ENCODE results near the gene MYLK4. TPM values are rescaled to one million over a fixed set of nuclear protein-coding genes. Genes with fewer than 3 reads are reported as not detected.

The MYLK4 gene
- total and polyA plus RNA-seq, 2 donors (not counting 3 experiments of a cell fraction or from before 2014, with no cell fraction given): 0.41 to 0.62 TPM

DNA sequence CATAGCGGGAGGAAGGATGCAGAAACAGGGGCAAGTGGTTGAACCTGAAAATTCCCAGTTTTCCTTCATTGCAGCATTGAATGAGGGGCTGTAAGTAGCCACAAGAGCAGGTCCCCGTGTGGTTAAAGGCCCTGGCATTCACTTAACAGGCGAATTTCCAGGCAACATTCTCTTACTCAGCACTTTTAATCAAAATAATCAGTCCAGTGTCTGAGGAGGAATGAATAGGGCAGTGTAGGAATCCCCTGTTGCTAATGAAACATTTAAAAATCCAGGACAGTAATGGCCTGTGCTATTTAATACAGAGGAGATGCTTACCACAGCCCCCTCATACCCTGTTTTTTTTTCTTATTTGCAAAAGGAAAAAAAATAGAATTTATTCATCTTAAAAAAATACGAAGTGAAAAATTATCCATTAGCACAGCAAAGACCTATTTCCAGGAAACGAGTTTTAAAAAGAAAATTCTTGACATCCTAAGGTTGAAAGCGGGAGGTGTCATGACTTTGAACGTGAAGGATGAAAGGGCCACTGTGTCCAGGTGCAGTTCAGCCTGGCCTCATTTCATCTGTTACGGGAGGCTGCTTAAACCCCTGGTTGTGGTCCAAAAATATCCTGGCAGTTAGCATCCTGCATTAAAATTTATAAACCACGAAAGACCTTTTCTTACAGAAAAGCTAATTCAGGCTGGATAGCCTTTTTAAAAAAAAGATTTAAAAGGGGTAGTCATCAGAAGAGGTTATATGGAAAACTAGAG lies 20.2 kb downstream of the MYLK4 start:
- Histone ChIP-seq H3K27ac (ENCODE audit: insufficient read depth, low read depth, low read length) (no peak overlapping the region), H3K9me3 (replicated peaks; ENCODE audit: control insufficient read depth, insufficient read depth, low read length) (no peaks in the 10 kb centered on the region), H3K4me2 (ENCODE audit: insufficient read depth, low read length) (no peak overlapping the region), H3K9me1 (replicated peaks; ENCODE audit: control insufficient read depth, extremely low read depth, insufficient read depth, low read length) (no peaks in the 10 kb centered on the region), H3K4me1 (ENCODE audit: control insufficient read depth, extremely low read depth, insufficient read depth, low read length) (peaks cover 9% of the 10 kb centered on the region), H3K27me3 (ENCODE audit: control insufficient read depth in 2 of 2, insufficient read depth in 2 of 2, low read length in 2 of 2) (no peaks in the 10 kb centered on the region), H4K20me1 (replicated peaks; ENCODE audit: control insufficient read depth, extremely low read depth, insufficient read depth, low read length) (no peaks in the 10 kb centered on the region), H3K36me3 (ENCODE audit: control insufficient read depth in 2 of 2, extremely low read depth in 1 of 2, insufficient read depth in 2 of 2, low read length in 2 of 2) (no peaks in the 10 kb centered on the region), H3K79me2 (ENCODE audit: control insufficient read depth, insufficient read depth, low read length) (no peaks in the 10 kb centered on the region), H3K4me3 (replicated peaks in 1 of 3; ENCODE audit: insufficient read depth in 1 of 3, low read depth in 1 of 3, low read length in 3 of 3) (no peak overlapping the region), H2AFZ (ENCODE audit: low read depth, low read length) (no peak overlapping the region), H3K9ac (replicated peaks; ENCODE audit: extremely low read depth, insufficient read depth, low read length) (no peak overlapping the region)
- TF ChIP-seq JUN (IDR thresholded peaks at IDR 0.05; ENCODE audit: borderline replicate concordance, insufficient read depth, insufficient read length, low read depth) (no peak), POLR2AphosphoS5 (IDR thresholded peaks at IDR 0.05; ENCODE audit: insufficient read depth, low read depth, low read length) (no peak), GATA2 (IDR thresholded peaks at IDR 0.05; ENCODE audit: insufficient read depth, insufficient read length, low read depth, low read length) (no peak), EZH2 (IDR thresholded peaks at IDR 0.05; ENCODE audit: borderline replicate concordance, low read depth, low read length, severe bottlenecking) (no peak), FOS (IDR thresholded peaks at IDR 0.05; ENCODE audit: borderline replicate concordance, insufficient read depth, low read length) (no peak), POLR2A (IDR thresholded peaks at IDR 0.05; ENCODE audit: low read depth, low read length) (no peak), MYC (IDR thresholded peaks at IDR 0.05; ENCODE audit: low read depth, low read length) (no peak)
- TF ChIP-seq, protein P1, sequence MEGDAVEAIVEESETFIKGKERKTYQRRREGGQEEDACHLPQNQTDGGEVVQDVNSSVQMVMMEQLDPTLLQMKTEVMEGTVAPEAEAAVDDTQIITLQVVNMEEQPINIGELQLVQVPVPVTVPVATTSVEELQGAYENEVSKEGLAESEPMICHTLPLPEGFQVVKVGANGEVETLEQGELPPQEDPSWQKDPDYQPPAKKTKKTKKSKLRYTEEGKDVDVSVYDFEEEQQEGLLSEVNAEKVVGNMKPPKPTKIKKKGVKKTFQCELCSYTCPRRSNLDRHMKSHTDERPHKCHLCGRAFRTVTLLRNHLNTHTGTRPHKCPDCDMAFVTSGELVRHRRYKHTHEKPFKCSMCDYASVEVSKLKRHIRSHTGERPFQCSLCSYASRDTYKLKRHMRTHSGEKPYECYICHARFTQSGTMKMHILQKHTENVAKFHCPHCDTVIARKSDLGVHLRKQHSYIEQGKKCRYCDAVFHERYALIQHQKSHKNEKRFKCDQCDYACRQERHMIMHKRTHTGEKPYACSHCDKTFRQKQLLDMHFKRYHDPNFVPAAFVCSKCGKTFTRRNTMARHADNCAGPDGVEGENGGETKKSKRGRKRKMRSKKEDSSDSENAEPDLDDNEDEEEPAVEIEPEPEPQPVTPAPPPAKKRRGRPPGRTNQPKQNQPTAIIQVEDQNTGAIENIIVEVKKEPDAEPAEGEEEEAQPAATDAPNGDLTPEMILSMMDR (IDR thresholded peaks at IDR 0.05; ENCODE audit: extremely low read depth in 1 of 2, insufficient read depth in 1 of 2, low read depth in 1 of 2, low read length in 2 of 2): no peak
- TF ChIP-seq, protein P2, sequence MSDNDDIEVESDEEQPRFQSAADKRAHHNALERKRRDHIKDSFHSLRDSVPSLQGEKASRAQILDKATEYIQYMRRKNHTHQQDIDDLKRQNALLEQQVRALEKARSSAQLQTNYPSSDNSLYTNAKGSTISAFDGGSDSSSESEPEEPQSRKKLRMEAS (IDR thresholded peaks at IDR 0.05; ENCODE audit: insufficient read depth, insufficient read length): no peak
- dilution Hi-C loops (cut with MboI; ENCODE audit: extremely low pct_ligation_motif_present, low sequenced_read_pairs): no loop called here
- no peak for DNase-seq (ENCODE audit: low read depth, low spot score)
- FAIRE-seq: no peak
- BruUV-seq (replicated peaks): no TSS peak
- ChIA-PET POLR2A (no interaction called here), CTCF (interaction anchor here (3.1 kb wide), 1 partner anchor 8 kb away, joined by 18 read pairs; no protein-coding TSS in a partner anchor)
- intact Hi-C loops (cut with micrococcal nuclease): no loop called here
